SK-N-SH (cell line): ENCODE results near the gene WFIKKN1.

ENCODE experiments used
- CHD2 ChIP-seq: fragments of 150-350 bp; IDR thresholded peaks from 2 replicates; pipeline ENCODE4 v1.6.1; 2018; ENCODE audit warnings: low read length; ENCODE audit not compliant: partially characterized antibody
- ELF1 ChIP-seq: IDR thresholded peaks from 2 replicates; pipeline ENCODE4 v1.4.0; 2012
- EP300 ChIP-seq, 2 experiments: IDR thresholded peaks; 2 replicates each; pipeline versions ENCODE4 v1.4.0 to v1.6.1; 2012; ENCODE audit warnings: borderline replicate concordance in 1 of 2, low read depth in 1 of 2, low read length in 1 of 2
- EZH2phosphoT487 ChIP-seq: fragments of 200-600 bp; sonication (generic); IDR thresholded peaks from 2 replicates; pipeline ENCODE4 v1.6.1; 2017; ENCODE audit warnings: low read depth, mixed run types, mild to moderate bottlenecking, antibody characterized with exemption, moderate library complexity, borderline replicate concordance
- FOXJ3 ChIP-seq: sonication (generic); formaldehyde crosslinking; IDR thresholded peaks from 2 replicates; pipeline ENCODE4 v1.5.1; 2020; ENCODE audit warnings: mild to moderate bottlenecking, missing genetic modification reagents
- JUND ChIP-seq: IDR thresholded peaks from 2 replicates; pipeline ENCODE4 v1.4.0; 2012
- POLR2AphosphoS5 ChIP-seq: IDR thresholded peaks from 2 replicates; pipeline ENCODE4 v1.6.1; 2012; ENCODE audit warnings: low read depth, low read length
- RFX5 ChIP-seq: IDR thresholded peaks from 2 replicates; pipeline ENCODE4 v1.6.1; 2012; ENCODE audit warnings: mild to moderate bottlenecking, improper control_type of control experiment, low read length
- TCF12 ChIP-seq: IDR thresholded peaks from 2 replicates; pipeline ENCODE4 v1.4.0; 2012
- TEAD4 ChIP-seq: IDR thresholded peaks from 2 replicates; pipeline ENCODE4 v1.4.0; 2012; ENCODE audit warnings: mild to moderate bottlenecking, borderline replicate concordance; ENCODE audit not compliant: insufficient read depth
- TF ChIP-seq, protein P1 (sequence below): IDR thresholded peaks from 2 replicates; pipeline ENCODE4; 2012
- TF ChIP-seq, protein P2 (sequence below): fragments of 200-600 bp; sonication (generic); IDR thresholded peaks from 2 replicates; pipeline ENCODE4 v1.6.1; 2017; ENCODE audit warnings: antibody characterized with exemption, mild to moderate bottlenecking, moderate library complexity
- TF ChIP-seq, protein P3 (sequence below): IDR thresholded peaks from 2 replicates; pipeline ENCODE4 v1.4.0; 2012; ENCODE audit warnings: low read depth, borderline replicate concordance

DNA sequence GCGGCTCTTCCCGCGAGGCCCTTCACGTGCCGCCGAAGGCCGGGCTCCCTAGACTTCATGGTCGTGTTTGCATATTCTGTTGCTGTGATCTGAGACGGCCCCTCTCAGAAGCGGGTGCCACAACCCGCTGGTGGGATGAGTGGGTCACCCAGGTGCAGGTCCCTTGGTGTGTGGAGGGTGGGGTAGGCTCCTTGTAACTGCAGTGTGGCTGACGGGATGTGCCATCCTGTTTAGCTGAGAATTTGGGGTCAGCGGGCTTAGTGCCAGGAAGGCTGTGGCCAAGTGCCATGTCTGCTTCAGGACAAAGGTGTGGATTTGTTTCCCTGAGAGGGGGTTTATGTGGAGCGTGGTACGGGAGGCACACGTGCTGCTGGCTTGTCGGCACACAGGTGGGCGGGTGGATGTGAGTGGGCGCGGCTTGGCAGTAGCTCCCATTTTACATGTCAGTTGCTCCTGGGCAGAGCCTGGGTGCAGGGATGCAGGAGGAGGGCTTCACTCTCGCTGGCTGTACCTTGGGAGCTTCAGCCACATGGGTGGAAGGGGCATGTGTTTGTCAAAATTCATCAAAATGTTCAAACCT, 9.2 kb upstream of the WFIKKN1 start:
- TF ChIP-seq EZH2phosphoT487 (no peak), TCF12 (no peak), EP300 (IDR thresholded peaks at IDR 0.05; ENCODE audit: borderline replicate concordance in 1 of 2, low read depth in 1 of 2, low read length in 1 of 2) (no peak), POLR2AphosphoS5 (no peak), ELF1 (no peak), RFX5 (no peak), JUND (no peak), FOXJ3 (no peak), CHD2 (no peak), TEAD4 (no peak)
- TF ChIP-seq, protein P1, sequence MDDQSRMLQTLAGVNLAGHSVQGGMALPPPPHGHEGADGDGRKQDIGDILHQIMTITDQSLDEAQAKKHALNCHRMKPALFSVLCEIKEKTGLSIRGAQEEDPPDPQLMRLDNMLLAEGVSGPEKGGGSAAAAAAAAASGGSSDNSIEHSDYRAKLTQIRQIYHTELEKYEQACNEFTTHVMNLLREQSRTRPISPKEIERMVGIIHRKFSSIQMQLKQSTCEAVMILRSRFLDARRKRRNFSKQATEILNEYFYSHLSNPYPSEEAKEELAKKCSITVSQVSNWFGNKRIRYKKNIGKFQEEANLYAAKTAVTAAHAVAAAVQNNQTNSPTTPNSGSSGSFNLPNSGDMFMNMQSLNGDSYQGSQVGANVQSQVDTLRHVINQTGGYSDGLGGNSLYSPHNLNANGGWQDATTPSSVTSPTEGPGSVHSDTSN, result no peak
- TF ChIP-seq, protein P2, sequence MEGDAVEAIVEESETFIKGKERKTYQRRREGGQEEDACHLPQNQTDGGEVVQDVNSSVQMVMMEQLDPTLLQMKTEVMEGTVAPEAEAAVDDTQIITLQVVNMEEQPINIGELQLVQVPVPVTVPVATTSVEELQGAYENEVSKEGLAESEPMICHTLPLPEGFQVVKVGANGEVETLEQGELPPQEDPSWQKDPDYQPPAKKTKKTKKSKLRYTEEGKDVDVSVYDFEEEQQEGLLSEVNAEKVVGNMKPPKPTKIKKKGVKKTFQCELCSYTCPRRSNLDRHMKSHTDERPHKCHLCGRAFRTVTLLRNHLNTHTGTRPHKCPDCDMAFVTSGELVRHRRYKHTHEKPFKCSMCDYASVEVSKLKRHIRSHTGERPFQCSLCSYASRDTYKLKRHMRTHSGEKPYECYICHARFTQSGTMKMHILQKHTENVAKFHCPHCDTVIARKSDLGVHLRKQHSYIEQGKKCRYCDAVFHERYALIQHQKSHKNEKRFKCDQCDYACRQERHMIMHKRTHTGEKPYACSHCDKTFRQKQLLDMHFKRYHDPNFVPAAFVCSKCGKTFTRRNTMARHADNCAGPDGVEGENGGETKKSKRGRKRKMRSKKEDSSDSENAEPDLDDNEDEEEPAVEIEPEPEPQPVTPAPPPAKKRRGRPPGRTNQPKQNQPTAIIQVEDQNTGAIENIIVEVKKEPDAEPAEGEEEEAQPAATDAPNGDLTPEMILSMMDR, result no peak
- TF ChIP-seq, protein P3, sequence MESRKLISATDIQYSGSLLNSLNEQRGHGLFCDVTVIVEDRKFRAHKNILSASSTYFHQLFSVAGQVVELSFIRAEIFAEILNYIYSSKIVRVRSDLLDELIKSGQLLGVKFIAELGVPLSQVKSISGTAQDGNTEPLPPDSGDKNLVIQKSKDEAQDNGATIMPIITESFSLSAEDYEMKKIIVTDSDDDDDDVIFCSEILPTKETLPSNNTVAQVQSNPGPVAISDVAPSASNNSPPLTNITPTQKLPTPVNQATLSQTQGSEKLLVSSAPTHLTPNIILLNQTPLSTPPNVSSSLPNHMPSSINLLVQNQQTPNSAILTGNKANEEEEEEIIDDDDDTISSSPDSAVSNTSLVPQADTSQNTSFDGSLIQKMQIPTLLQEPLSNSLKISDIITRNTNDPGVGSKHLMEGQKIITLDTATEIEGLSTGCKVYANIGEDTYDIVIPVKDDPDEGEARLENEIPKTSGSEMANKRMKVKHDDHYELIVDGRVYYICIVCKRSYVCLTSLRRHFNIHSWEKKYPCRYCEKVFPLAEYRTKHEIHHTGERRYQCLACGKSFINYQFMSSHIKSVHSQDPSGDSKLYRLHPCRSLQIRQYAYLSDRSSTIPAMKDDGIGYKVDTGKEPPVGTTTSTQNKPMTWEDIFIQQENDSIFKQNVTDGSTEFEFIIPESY, result no peak
